CD14-positive monocyte (primary cell): ENCODE results near the gene HSPA4L. TPM values are rescaled to one million over a fixed set of nuclear protein-coding genes. Genes with fewer than 3 reads are reported as not detected.

Source experiments
- DNase-seq, 3 donors: peaks; one replicate each; pipeline ENCODE4 v3.0.0-alpha.2; 2011 to 2022
- H2AFZ ChIP-seq: 2 replicates; pipeline ENCODE4 v1.6.0; 2012; ENCODE audit warnings: mild to moderate bottlenecking, low read depth, low read length, inconsistent platforms; ENCODE audit not compliant: insufficient read depth, poor library complexity, severe bottlenecking
- H3K27ac ChIP-seq, 2 donors: 1 replicate in 1 of 2; 2 replicates in 1 of 2; pipeline ENCODE4 v1.5.1; 2012 to 2013; ENCODE audit warnings: low read length in 2 of 2, control low read depth in 1 of 2, inconsistent platforms in 1 of 2, low read depth in 1 of 2, mild to moderate bottlenecking in 1 of 2
- H3K27me3 ChIP-seq, 2 donors: one replicate each; pipeline versions ENCODE4 v1.6.0 to v1.6.1; 2011 to 2013; ENCODE audit warnings: low read length in 2 of 2; ENCODE audit not compliant: control insufficient read depth in 2 of 2, insufficient read depth in 2 of 2
- H3K36me3 ChIP-seq, 2 donors: replicated peaks in 1 of 2; 1 replicate in 1 of 2; 2 replicates in 1 of 2; pipeline versions ENCODE4 v1.5.1 to v1.6.1; 2012 to 2013; ENCODE audit warnings: low read length in 2 of 2, control low read depth in 1 of 2, inconsistent platforms in 1 of 2, mild to moderate bottlenecking in 1 of 2; ENCODE audit not compliant: insufficient read depth in 2 of 2, control insufficient read depth in 1 of 2
- H3K4me1 ChIP-seq, 2 donors: 1 replicate in 1 of 2; 2 replicates in 1 of 2; pipeline versions ENCODE4 v1.5.1 to v1.6.1; 2012 to 2013; ENCODE audit warnings: low read length in 2 of 2, control low read depth in 1 of 2, inconsistent platforms in 1 of 2, mild to moderate bottlenecking in 1 of 2, moderate library complexity in 1 of 2; ENCODE audit not compliant: insufficient read depth in 2 of 2, control insufficient read depth in 1 of 2
- H3K4me2 ChIP-seq: replicated peaks from 2 replicates; pipeline ENCODE3; 2012; ENCODE audit warnings: low read length, moderate library complexity, mild to moderate bottlenecking; ENCODE audit not compliant: poor library complexity, severe bottlenecking; ENCODE audit errors: extremely low read depth
- H3K4me3 ChIP-seq, 3 experiments: fragments of 200-600 bp in 1 of 3; sonication (generic) in 1 of 3; replicated peaks in 1 of 3; 1 replicate in 2 of 3; 2 replicates in 1 of 3; pipeline ENCODE4 v1.5.1; 2011 to 2013; ENCODE audit warnings: low read length in 3 of 3, mild to moderate bottlenecking in 3 of 3, control low read depth in 2 of 3, low read depth in 2 of 3, inconsistent platforms in 1 of 3, moderate library complexity in 1 of 3
- H3K79me2 ChIP-seq: 2 replicates; pipeline ENCODE4 v1.6.0; 2012; ENCODE audit warnings: mild to moderate bottlenecking, control low read depth, inconsistent platforms, low read length, moderate library complexity; ENCODE audit not compliant: insufficient read depth
- H3K9ac ChIP-seq: 2 replicates; pipeline ENCODE4 v1.6.0; 2017; ENCODE audit warnings: low read length, mild to moderate bottlenecking; ENCODE audit not compliant: insufficient read depth, poor library complexity, severe bottlenecking
- H3K9me3 ChIP-seq, 2 donors: replicated peaks in 1 of 2; 1 replicate in 1 of 2; 2 replicates in 1 of 2; pipeline versions ENCODE4 v1.5.1 to v1.6.1; 2012 to 2013; ENCODE audit warnings: low read length in 2 of 2, control low read depth in 1 of 2; ENCODE audit not compliant: control insufficient read depth in 1 of 2, insufficient read depth in 1 of 2
- H4K20me1 ChIP-seq: 2 replicates; pipeline ENCODE4 v1.6.0; 2012; ENCODE audit warnings: mild to moderate bottlenecking, low read length, control low read depth, moderate library complexity; ENCODE audit not compliant: insufficient read depth
- H3K27ac Mint-ChIP-seq, 7 donors: one replicate each; pipeline ENCODE4 v1.8.0; 2020; ENCODE audit warnings: mild to moderate bottlenecking in 7 of 7, mixed read lengths in 7 of 7, moderate library complexity in 6 of 7, inconsistent platforms in 2 of 7
- H3K27me3 Mint-ChIP-seq, 3 donors: one replicate each; pipeline ENCODE4 v1.8.0; 2021 to 2022; ENCODE audit warnings: low read depth in 3 of 3, mild to moderate bottlenecking in 3 of 3, mixed read lengths in 3 of 3, moderate library complexity in 3 of 3, inconsistent platforms in 1 of 3
- H3K36me3 Mint-ChIP-seq, 2 donors: one replicate each; pipeline ENCODE4 v1.8.0; 2020; ENCODE audit warnings: mixed read lengths in 2 of 2, inconsistent platforms in 1 of 2, mild to moderate bottlenecking in 1 of 2
- H3K4me1 Mint-ChIP-seq: one replicate; pipeline ENCODE4 v1.8.0; 2020; ENCODE audit warnings: mild to moderate bottlenecking, mixed read lengths
- H3K4me3 Mint-ChIP-seq, 2 donors: one replicate each; pipeline ENCODE4 v1.8.0; 2020; ENCODE audit warnings: mild to moderate bottlenecking in 2 of 2, mixed read lengths in 2 of 2, moderate library complexity in 1 of 2
- H3K9me3 Mint-ChIP-seq, 7 donors: one replicate each; pipeline ENCODE4 v1.8.0; 2020 to 2022; ENCODE audit warnings: mixed read lengths in 7 of 7, mild to moderate bottlenecking in 6 of 7, moderate library complexity in 6 of 7, inconsistent platforms in 2 of 7
- CTCF ChIP-seq: fragments of 200-600 bp; IDR thresholded peaks from one replicate; pipeline ENCODE4 v1.8.0; 2022; ENCODE audit warnings: antibody characterized with exemption, mild to moderate bottlenecking
- WGBS: methylation state at CpG from one replicate; pipeline ENCODE4 v1.1.5; 2013; ENCODE audit warnings: missing lambda C conversion rate; ENCODE audit not compliant: insufficient coverage; 5-methylcytosine and 5-hydroxymethylcytosine counted together
- intact Hi-C, 2 donors: fragments of 100-400 bp; cut with micrococcal nuclease; formaldehyde crosslinking; loops; one replicate each; pipeline versions ENCODE4 v1.15.0 to v1.15.1; 2023
- polyA plus RNA-seq, 3 donors: library from polyadenylated mRNA; depleted of rRNA in 1 of 3; unstranded in 2 of 3; stranded (reverse) in 1 of 3; fragments of 300-500 nt in 2 of 3; fragments of >200 nt in 1 of 3; fragmentation: Illumina TruSeq in 2 of 3; gene quantifications; 1 replicate in 2 of 3; 2 replicates in 1 of 3; pipeline ENCODE4 v1.2.3, GENCODE V29; 2012 to 2021

Gene HSPA4L
- polyA plus RNA-seq, 3 donors, result 0.04 TPM; not detected in 2

- H3K27ac Mint-ChIP-seq, result no peak overlapping the region
- Histone ChIP-seq H2AFZ (no peak overlapping the region), H3K79me2 (no peaks in the 10 kb centered on the region), H3K4me2 (no peak overlapping the region), H4K20me1 (no peaks in the 10 kb centered on the region), H3K27me3 (no peaks in the 10 kb centered on the region), H3K9ac (no peak overlapping the region), H3K4me3 (no peak overlapping the region), H3K27ac (no peak overlapping the region), H3K4me1 (no peaks in the 10 kb centered on the region), H3K9me3 (no peaks in the 10 kb centered on the region), H3K36me3 (no peaks in the 10 kb centered on the region)
- H3K36me3 Mint-ChIP-seq, result no peaks in the 10 kb centered on the region
- H3K27me3 Mint-ChIP-seq, result no peaks in the 10 kb centered on the region
- WGBS, result 90% methylated on average over 2 of the region's 3 CpGs
- peaks cover 0 to 4% (median 0%) of the 10 kb centered on the region in 7 donors for H3K9me3 Mint-ChIP-seq
- no peak for DNase-seq
- H3K4me1 Mint-ChIP-seq, result no peaks in the 10 kb centered on the region
- intact Hi-C loops, result no loop called here
- no peak overlapping the region for H3K4me3 Mint-ChIP-seq
- no peak for TF ChIP-seq CTCF
Measured at GRCh38 chr4:127810551-127810950, 28.4 kb downstream of the HSPA4L start.

- Mint-ChIP-seq H3K9me3 (peaks cover 0 to 5% (median 0%) of the 10 kb centered on the region in 7 donors), H3K27ac (no peak overlapping the region), H3K4me1 (no peaks in the 10 kb centered on the region), H3K27me3 (no peaks in the 10 kb centered on the region), H3K4me3 (no peak overlapping the region), H3K36me3 (no peaks in the 10 kb centered on the region)
- Histone ChIP-seq H3K4me1 (no peaks in the 10 kb centered on the region), H3K4me3 (no peak overlapping the region), H3K9ac (no peak overlapping the region), H3K79me2 (no peaks in the 10 kb centered on the region), H4K20me1 (no peaks in the 10 kb centered on the region), H2AFZ (no peak overlapping the region), H3K9me3 (no peaks in the 10 kb centered on the region), H3K4me2 (no peak overlapping the region), H3K36me3 (no peaks in the 10 kb centered on the region), H3K27me3 (no peaks in the 10 kb centered on the region), H3K27ac (no peak overlapping the region)
- 100% methylated on average over 1 of the region's 2 CpGs for WGBS
- intact Hi-C loops, result no loop called here
- no peak for TF ChIP-seq CTCF
- DNase-seq, result no peak
Measured at GRCh38 chr4:127822430-127822829, 40.3 kb downstream of the HSPA4L start.
